ENCODE measurements around the gene NF1. TPM values are rescaled to one million over a fixed set of nuclear protein-coding genes. Genes with fewer than 3 reads are reported as not detected.

NF1 gene
- total and polyA plus RNA-seq, 2 donors (not counting 1 experiment from before 2014, with no cell fraction given), result 10.8 to 27.7 TPM

DNA sequence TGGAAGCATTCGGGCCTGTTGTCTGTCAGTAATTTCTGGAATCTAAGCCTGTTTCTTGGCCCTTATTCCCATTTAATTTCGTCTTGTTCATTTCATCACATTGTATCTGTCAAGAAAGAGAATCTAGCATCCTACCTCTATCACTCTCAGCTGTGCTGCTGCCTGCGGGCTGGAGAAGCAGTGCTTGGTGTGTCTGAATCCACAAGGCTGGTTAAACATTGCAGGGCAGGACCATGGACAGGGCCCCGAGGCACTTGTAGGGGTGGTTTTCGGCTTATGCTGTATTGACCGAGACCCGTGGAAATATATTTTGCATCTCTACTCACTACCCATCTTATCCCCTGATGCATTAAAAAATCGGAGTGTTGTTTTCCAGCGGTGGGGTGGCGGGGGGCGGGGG is 299.8 kb downstream of the NF1 start:
- peaks cover 13 to 15% of the 10 kb centered on the region in 2 donors for H3K4me1 ChIP-seq (ENCODE audit: control insufficient read depth in 2 of 2, insufficient read depth in 2 of 2, low read length in 2 of 2)
- WGBS (ENCODE audit: insufficient coverage), result 50% methylated on average over 2 of the region's 11 CpGs
- H3K27me3 ChIP-seq (replicated peaks in 1 of 4; ENCODE audit: control extremely low read depth in 1 of 4, control insufficient read depth in 3 of 4, insufficient read depth in 4 of 4, low read length in 3 of 4), result peaks cover 0 to 40% (median 20%) of the 10 kb centered on the region in 4 experiments
- intact Hi-C loops (cut with micrococcal nuclease), result no loop called here
- Mint-ChIP-seq H3K9me3 (ENCODE audit: insufficient read depth) (no peaks in the 10 kb centered on the region), H3K4me3 (no peak overlapping the region), H3K27me3 (peaks cover 63% of the 10 kb centered on the region), H3K27ac (no peak overlapping the region), H3K4me1 (peaks cover 14% of the 10 kb centered on the region)
- no peak overlapping the region for H3K4me2 ChIP-seq (replicated peaks; ENCODE audit: low read depth, low read length, poor library complexity, severe bottlenecking)
- H3K9me3 ChIP-seq (ENCODE audit: control extremely low read depth in 1 of 3, control insufficient read depth in 2 of 3, insufficient read depth in 1 of 3, low read length in 2 of 3), result peaks cover 0 to 15% (median 0%) of the 10 kb centered on the region in 3 donors
- POLR2A ChIA-PET, result no interaction called here
- no peak for ATAC-seq (ENCODE audit: low read depth)
- H3K36me3 ChIP-seq (replicated peaks in 1 of 2; ENCODE audit: control extremely low read depth in 1 of 2, control insufficient read depth in 1 of 2, extremely low read depth in 1 of 2, insufficient read depth in 2 of 2, low read length in 1 of 2), result no peaks in the 10 kb centered on the region
- no peak for TF ChIP-seq CTCF (IDR thresholded peaks at IDR 0.05)
- no peak for TF ChIP-seq EZH2 (IDR thresholded peaks at IDR 0.05; ENCODE audit: borderline replicate concordance, insufficient read depth, low read depth, low read length, poor library complexity, severe bottlenecking)
- H2AFZ ChIP-seq (ENCODE audit: insufficient read depth, low read depth, low read length, poor library complexity, severe bottlenecking), result no peak overlapping the region
- H3K27ac ChIP-seq (ENCODE audit: low read length in 2 of 2), result no peak overlapping the region
- H3K79me2 ChIP-seq (ENCODE audit: control insufficient read depth, insufficient read depth, low read length), result no peaks in the 10 kb centered on the region
- CTCF ChIA-PET, result no interaction called here
- peak; percentile 40 for DNase-seq
- no peaks in the 10 kb centered on the region for H4K20me1 ChIP-seq (ENCODE audit: control insufficient read depth, insufficient read depth, low read length, poor library complexity, severe bottlenecking)
- no peak overlapping the region for H3K9ac ChIP-seq (ENCODE audit: low read length)
- H3K4me3 ChIP-seq (ENCODE audit: control extremely low read depth in 1 of 5, extremely low read depth in 1 of 5, insufficient read depth in 1 of 5, low read depth in 2 of 5, low read length in 4 of 5), result no peak overlapping the region

GRCh38 chr17:31397256-31397939 is 302.6 kb downstream of the NF1 start:
- peaks cover 3% of the 10 kb centered on the region for H3K4me1 Mint-ChIP-seq
- H3K9me3 ChIP-seq (ENCODE audit: control extremely low read depth in 1 of 3, control insufficient read depth in 2 of 3, insufficient read depth in 1 of 3, low read length in 2 of 3), result peaks cover 0 to 3% (median 0%) of the 10 kb centered on the region in 3 donors
- H3K36me3 ChIP-seq (replicated peaks in 1 of 2; ENCODE audit: control extremely low read depth in 1 of 2, control insufficient read depth in 1 of 2, extremely low read depth in 1 of 2, insufficient read depth in 2 of 2, low read length in 1 of 2), result no peaks in the 10 kb centered on the region
- H3K27me3 ChIP-seq (replicated peaks in 1 of 4; ENCODE audit: control extremely low read depth in 1 of 4, control insufficient read depth in 3 of 4, insufficient read depth in 4 of 4, low read length in 3 of 4), result peaks cover 0 to 19% (median 9%) of the 10 kb centered on the region in 4 experiments
- H3K27ac ChIP-seq (ENCODE audit: low read length in 2 of 2), result no peak overlapping the region
- H4K20me1 ChIP-seq (ENCODE audit: control insufficient read depth, insufficient read depth, low read length, poor library complexity, severe bottlenecking), result no peaks in the 10 kb centered on the region
- no peak overlapping the region for H3K9ac ChIP-seq (ENCODE audit: low read length)
- H3K4me2 ChIP-seq (replicated peaks; ENCODE audit: low read depth, low read length, poor library complexity, severe bottlenecking), result no peak overlapping the region
- no peaks in the 10 kb centered on the region for H3K9me3 Mint-ChIP-seq (ENCODE audit: insufficient read depth)
- 86% methylated on average over 5 of the region's 8 CpGs for WGBS (ENCODE audit: insufficient coverage)
- no peaks in the 10 kb centered on the region for H3K79me2 ChIP-seq (ENCODE audit: control insufficient read depth, insufficient read depth, low read length)
- POLR2A ChIA-PET, result no interaction called here
- H3K4me3 Mint-ChIP-seq, result no peak overlapping the region
- H2AFZ ChIP-seq (ENCODE audit: insufficient read depth, low read depth, low read length, poor library complexity, severe bottlenecking), result no peak overlapping the region
- H3K4me1 ChIP-seq (ENCODE audit: control insufficient read depth in 2 of 2, insufficient read depth in 2 of 2, low read length in 2 of 2), result peaks cover 1 to 3% of the 10 kb centered on the region in 2 donors
- no peak overlapping the region for H3K27ac Mint-ChIP-seq
- DNase-seq (no peak), ATAC-seq (ENCODE audit: low read depth) (no peak)
- CTCF ChIA-PET, result interaction anchor here (0.7 kb wide), 1 partner anchor 1911 kb away, joined by 3 read pairs; no protein-coding TSS in a partner anchor
- TF ChIP-seq CTCF (IDR thresholded peaks at IDR 0.05) (no peak), EZH2 (IDR thresholded peaks at IDR 0.05; ENCODE audit: borderline replicate concordance, insufficient read depth, low read depth, low read length, poor library complexity, severe bottlenecking) (no peak)
- no peak overlapping the region for H3K4me3 ChIP-seq (ENCODE audit: control extremely low read depth in 1 of 5, extremely low read depth in 1 of 5, insufficient read depth in 1 of 5, low read depth in 2 of 5, low read length in 4 of 5)
- intact Hi-C loops (cut with micrococcal nuclease), result no loop called here
- H3K27me3 Mint-ChIP-seq, result peaks cover 58% of the 10 kb centered on the region
